GM21515 (cell line): ENCODE measurements around the gene CA10.

Source experiments
- ATAC-seq: cut with Tn5 transposase; IDR thresholded peaks from one replicate; pipeline ENCODE4 v1.9.1; 2021; ENCODE audit not compliant: unreplicated experiment

Gene CA10

GRCh38 chr17:51820252-51820651, 338.3 kb downstream of the CA10 start:
- ATAC-seq: no peak

GRCh38 chr17:51819341-51820219, 338.9 kb downstream of the CA10 start:
- no peak for ATAC-seq

GRCh38 chr17:51818777-51819176, 339.7 kb downstream of the CA10 start:
- no peak for ATAC-seq

GRCh38 chr17:51817955-51818354, 340.6 kb downstream of the CA10 start:
- ATAC-seq: no peak

GRCh38 chr17:51817117-51817516, 341.4 kb downstream of the CA10 start:
- no peak for ATAC-seq

- no peak for ATAC-seq
Observed at GRCh38 chr17:51815097-51815496, 343.4 kb downstream of the CA10 start.

GRCh38 chr17:51814521-51814920, 344.0 kb downstream of the CA10 start:
- no peak for ATAC-seq

- ATAC-seq: no peak
Observed at GRCh38 chr17:51813784-51814174, 344.7 kb downstream of the CA10 start.

- no peak for ATAC-seq
Observed at GRCh38 chr17:51813140-51813783, 345.3 kb downstream of the CA10 start.

- no peak for ATAC-seq
Observed at GRCh38 chr17:51807460-51807859, 351.1 kb downstream of the CA10 start.

- no peak for ATAC-seq
Observed at GRCh38 chr17:51805765-51806164, 352.7 kb downstream of the CA10 start.

- no peak for ATAC-seq
Observed at GRCh38 chr17:51805185-51805584, 353.3 kb downstream of the CA10 start.

GRCh38 chr17:51803161-51803560, 355.4 kb downstream of the CA10 start:
- ATAC-seq: no peak

GRCh38 chr17:51802544-51802943, 356.0 kb downstream of the CA10 start:
- no peak for ATAC-seq

- no peak for ATAC-seq
Observed at GRCh38 chr17:51801626-51802025, 356.9 kb downstream of the CA10 start.

GRCh38 chr17:51799981-51800380, 358.5 kb downstream of the CA10 start:
- ATAC-seq: no peak

GRCh38 chr17:51799240-51799639, 359.3 kb downstream of the CA10 start:
- ATAC-seq: no peak

GRCh38 chr17:51797150-51797549, 361.4 kb downstream of the CA10 start:
- no peak for ATAC-seq

GRCh38 chr17:51796026-51796425, 362.5 kb downstream of the CA10 start:
- no peak for ATAC-seq

- no peak for ATAC-seq
Observed at GRCh38 chr17:51795401-51795800, 363.1 kb downstream of the CA10 start.

GRCh38 chr17:51794466-51794865, 364.0 kb downstream of the CA10 start:
- no peak for ATAC-seq

GRCh38 chr17:51793686-51794085, 364.8 kb downstream of the CA10 start:
- no peak for ATAC-seq
